HG02759 (cell line): ENCODE results near the gene EPB41L4B.
"Not testable (repeated sequence)": the region's sequence is repeated elsewhere in the genome, so short reads cannot be mapped to it uniquely, and the experiment has no call there.

Experiments used
- ATAC-seq: cut with Tn5 transposase; IDR thresholded peaks from one replicate; pipeline ENCODE4 v1.9.1; 2021; ENCODE audit warnings: mild to moderate bottlenecking, moderate library complexity; ENCODE audit not compliant: unreplicated experiment

EPB41L4B gene

GRCh38 chr9:109247228-109247627 is 73.6 kb downstream of the EPB41L4B start:
- no peak for ATAC-seq

- ATAC-seq: no peak
Observed at GRCh38 chr9:109246533-109246932, 74.3 kb downstream of the EPB41L4B start.

GRCh38 chr9:109245310-109245897 is 75.5 kb downstream of the EPB41L4B start:
- ATAC-seq: no peak

GRCh38 chr9:109244179-109245132 is 76.4 kb downstream of the EPB41L4B start:
- ATAC-seq: peak; percentile 92

GRCh38 chr9:109242741-109243140 is 78.1 kb downstream of the EPB41L4B start:
- ATAC-seq: no peak

GRCh38 chr9:109242014-109242413 is 78.8 kb downstream of the EPB41L4B start:
- ATAC-seq: no peak

- ATAC-seq: no peak
Observed at GRCh38 chr9:109241207-109241606, 79.7 kb downstream of the EPB41L4B start.

- no peak for ATAC-seq
Observed at GRCh38 chr9:109239240-109239639, 81.6 kb downstream of the EPB41L4B start.

GRCh38 chr9:109238655-109239054 is 82.2 kb downstream of the EPB41L4B start:
- no peak for ATAC-seq

GRCh38 chr9:109238125-109238524 is 82.7 kb downstream of the EPB41L4B start:
- no peak for ATAC-seq

GRCh38 chr9:109232449-109233237 is 88.2 kb downstream of the EPB41L4B start:
- no peak for ATAC-seq

GRCh38 chr9:109231593-109231992 is 89.3 kb downstream of the EPB41L4B start:
- no peak for ATAC-seq

- ATAC-seq: no peak
Observed at GRCh38 chr9:109230277-109230676, 90.6 kb downstream of the EPB41L4B start.

GRCh38 chr9:109229682-109230081 is 91.2 kb downstream of the EPB41L4B start:
- no peak for ATAC-seq

GRCh38 chr9:109228093-109228642 is 92.7 kb downstream of the EPB41L4B start:
- ATAC-seq: no peak

GRCh38 chr9:109225629-109226028 is 95.2 kb downstream of the EPB41L4B start:
- ATAC-seq: no peak

- ATAC-seq: no peak
Observed at GRCh38 chr9:109224751-109225150, 96.1 kb downstream of the EPB41L4B start.

GRCh38 chr9:109218242-109218641 is 102.6 kb downstream of the EPB41L4B start:
- not testable (repeated sequence) for ATAC-seq

- no peak for ATAC-seq
Observed at GRCh38 chr9:109214414-109214813, 106.4 kb downstream of the EPB41L4B start.

GRCh38 chr9:109213285-109214121 is 107.4 kb downstream of the EPB41L4B start:
- no peak for ATAC-seq
